HG03175 (cell line): ENCODE results near the gene RPP38.

Experiments
- ATAC-seq: cut with Tn5 transposase; IDR thresholded peaks from one replicate; pipeline ENCODE4 v1.9.1; 2021; ENCODE audit warnings: mild to moderate bottlenecking, moderate library complexity; ENCODE audit not compliant: unreplicated experiment

The RPP38 gene

GRCh38 chr10:15106352-15107013 lies 9.3 kb downstream of the RPP38 start:
- peak; percentile 91 for ATAC-seq

DNA sequence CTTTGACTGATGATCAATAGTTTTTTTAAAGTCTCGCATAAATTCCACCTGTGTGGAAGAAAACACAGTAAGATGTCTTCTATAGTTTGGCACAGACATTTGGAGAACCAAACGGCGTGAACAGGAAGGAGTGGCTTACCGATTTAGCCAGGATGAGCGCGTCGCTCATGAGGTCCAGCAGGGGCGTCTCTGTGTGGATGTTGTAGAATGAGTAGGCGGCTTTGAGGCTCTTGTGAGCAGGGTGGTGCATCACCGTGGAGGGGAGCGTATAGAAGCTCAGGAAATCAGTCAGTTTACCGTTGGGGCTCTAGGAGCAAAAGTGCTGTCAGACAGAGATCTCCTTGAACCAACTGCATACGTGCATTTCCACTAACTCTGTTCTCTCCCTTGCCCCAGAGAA lies 15.5 kb downstream of the RPP38 start:
- ATAC-seq = no peak

DNA sequence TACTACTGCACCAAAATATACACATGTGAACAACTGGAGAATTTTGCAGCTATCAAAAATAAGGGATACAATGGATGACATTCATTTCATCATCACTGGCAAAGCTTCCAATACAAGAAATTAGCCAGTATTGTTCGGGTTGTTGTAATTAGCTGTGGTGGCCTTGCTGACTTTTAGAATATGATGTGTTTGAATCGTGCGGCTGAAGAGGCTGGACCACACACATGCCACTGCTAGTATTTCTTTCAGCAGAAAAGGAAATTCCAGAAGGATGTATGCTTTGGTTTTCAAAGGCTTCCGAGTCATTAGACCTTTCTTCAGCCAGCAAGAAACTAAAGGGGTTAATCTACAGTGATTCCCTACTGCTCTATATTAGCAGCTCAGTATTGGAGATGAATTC lies 16.6 kb downstream of the RPP38 start:
- no peak for ATAC-seq

DNA sequence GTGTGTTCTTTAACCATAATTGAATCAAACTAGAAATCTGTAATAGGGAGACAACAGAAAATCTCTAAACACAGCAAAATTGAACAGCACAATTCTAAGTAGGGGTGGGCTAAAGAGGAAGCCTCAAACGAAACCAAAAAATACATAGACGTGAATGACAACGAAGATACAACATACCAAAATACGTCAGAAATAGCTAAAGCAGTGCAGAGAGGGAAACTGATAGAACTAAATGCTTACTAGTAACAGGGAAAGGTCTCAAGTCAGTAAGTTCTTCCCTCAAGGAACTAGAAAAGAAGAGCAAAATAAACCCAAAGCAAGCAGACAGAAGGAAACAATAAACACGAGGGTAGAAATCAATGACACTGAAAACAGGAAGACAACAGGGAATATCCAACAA lies 19.1 kb downstream of the RPP38 start:
- ATAC-seq = no peak

DNA sequence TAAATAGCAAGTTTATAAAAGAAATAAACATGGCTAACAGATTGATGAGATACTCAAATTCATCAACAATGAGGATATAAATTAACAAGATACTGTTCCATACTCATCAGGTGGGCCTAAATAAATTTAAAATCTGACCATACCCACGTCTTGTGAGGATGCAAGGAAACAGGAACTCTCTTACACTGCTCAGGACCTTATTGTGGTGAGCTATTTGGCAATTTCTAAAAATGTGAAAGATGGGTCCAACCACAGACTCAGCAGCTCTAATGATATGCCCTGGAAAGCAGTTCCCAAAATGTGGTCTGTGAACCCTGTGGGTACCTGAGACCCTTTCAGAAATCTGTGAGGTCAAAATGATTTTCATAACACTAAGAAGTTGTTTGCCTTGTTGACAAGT lies 21.5 kb downstream of the RPP38 start:
- ATAC-seq = no peak

GRCh38 chr10:15120523-15120922 lies 23.4 kb downstream of the RPP38 start:
- ATAC-seq = no peak

DNA sequence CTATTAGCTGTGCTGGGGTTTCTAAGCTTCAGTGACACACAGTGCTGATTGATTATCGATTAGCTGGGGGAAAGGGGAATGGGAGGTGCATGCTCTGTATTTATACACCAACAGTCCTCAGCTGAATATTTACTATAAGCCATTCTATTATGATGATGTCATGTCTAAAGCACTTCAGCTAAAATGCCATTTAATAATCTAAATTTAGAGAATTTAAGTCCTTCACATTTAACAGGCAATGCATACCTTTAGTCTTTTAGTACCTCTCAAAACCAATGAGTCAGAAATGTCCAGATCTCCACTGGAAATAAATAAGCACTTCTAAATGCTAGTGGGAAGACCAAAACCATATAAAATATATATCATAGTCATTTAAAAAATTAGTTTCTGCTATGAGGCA lies 24.6 kb downstream of the RPP38 start:
- ATAC-seq = no peak

DNA sequence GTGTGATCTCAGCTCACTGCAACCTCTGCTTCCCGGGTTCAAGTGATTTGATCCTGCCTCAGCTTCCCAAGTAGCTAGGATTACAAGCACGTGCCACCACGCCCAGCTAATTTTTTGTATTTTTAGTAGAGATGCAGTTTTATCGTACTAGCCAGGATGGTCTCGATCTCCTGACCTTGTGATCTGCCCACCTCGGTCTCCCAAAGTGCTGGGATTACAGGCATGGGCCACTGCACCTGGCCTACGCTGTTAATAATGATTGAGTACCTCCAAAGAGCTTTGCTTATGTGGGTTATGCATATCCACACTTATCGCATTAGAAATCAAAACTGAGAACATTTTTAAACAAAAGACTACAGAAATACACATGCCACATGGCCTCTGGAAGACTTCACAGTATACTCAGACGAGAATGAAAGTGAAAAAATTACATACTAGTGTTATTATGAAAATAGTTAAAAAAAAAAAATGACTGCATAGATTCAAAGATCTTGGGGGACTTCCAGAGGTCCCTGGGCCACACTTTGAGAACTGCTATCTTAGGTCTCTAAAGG lies 25.4 kb downstream of the RPP38 start:
- ATAC-seq = peak; percentile 78

GRCh38 chr10:15123749-15124184 lies 26.6 kb downstream of the RPP38 start:
- no peak for ATAC-seq

- no peak for ATAC-seq
These were observed 27.0 kb downstream of the RPP38 start for GRCh38 chr10:15124190-15124589.

GRCh38 chr10:15124908-15125307 lies 27.8 kb downstream of the RPP38 start:
- ATAC-seq = no peak

GRCh38 chr10:15131330-15131729 lies 34.2 kb downstream of the RPP38 start:
- ATAC-seq = no peak

- no peak for ATAC-seq
These were observed 39.2 kb downstream of the RPP38 start for GRCh38 chr10:15136129-15137035.

GRCh38 chr10:15137036-15137359 lies 39.8 kb downstream of the RPP38 start:
- ATAC-seq = no peak

DNA sequence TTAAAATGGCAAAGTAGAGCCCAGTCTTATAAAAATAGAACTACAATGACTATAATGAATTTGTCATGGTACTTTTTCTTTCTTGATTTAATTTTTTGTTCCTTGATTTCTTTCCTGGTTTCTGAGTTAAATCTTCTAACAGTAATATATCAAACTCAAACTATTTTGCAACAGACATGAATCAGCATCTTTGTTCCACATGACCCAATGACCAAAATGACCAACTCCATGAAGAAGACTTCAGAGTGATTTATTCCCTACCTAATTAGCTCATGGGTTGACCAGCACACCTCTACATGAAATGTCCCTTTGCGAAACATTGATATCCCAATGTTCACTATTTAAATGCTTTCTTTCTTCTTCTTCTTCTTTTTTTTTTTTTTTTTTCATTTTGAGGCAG lies 40.5 kb downstream of the RPP38 start:
- ATAC-seq = no peak

DNA sequence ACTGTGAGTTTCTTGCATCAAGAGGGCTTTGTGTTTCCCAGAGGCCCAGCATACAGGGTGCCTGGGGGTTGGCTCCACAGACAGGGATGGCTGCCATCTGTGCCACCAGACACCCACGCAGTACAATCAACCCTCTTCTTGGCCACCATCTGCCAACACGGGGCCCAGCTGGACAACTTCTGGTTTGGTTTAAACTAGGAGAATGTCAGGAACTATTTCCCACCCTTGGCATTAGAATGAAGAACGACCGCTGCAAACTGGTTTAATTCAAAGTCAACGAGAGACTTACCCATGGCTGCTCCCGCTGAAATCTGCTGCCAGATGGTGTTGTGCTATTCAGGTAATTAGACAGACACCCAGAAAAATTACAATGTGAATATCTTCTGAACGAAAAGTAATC lies 43.5 kb downstream of the RPP38 start:
- ATAC-seq = no peak

GRCh38 chr10:15141136-15142054 lies 44.2 kb downstream of the RPP38 start:
- ATAC-seq = peak; percentile 89

GRCh38 chr10:15144788-15145187 lies 47.6 kb downstream of the RPP38 start:
- ATAC-seq = no peak

DNA sequence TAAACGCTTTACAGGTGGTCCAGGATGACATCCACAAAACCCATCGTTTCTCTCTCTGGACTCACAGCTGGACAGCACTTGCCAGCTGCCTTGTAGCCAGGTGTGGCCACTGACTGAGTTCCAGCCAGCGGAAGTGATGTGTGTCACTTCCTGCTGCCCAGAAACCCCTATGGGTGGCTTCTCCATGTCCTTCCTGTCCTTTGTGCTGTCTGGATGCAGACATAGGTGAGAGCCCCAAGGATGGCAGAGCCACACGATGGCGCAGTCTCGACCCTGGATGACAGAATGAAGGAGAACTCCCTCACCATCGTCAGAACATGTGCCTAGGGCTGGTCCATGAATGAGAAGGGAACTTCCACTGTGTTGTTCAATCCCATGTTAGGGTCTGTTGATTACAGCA lies 49.2 kb downstream of the RPP38 start:
- no peak for ATAC-seq

GRCh38 chr10:15147594-15148392 lies 50.6 kb downstream of the RPP38 start:
- ATAC-seq = no peak
